Common myeloid progenitor, CD34-positive (primary cell): ENCODE results near the gene TMEM127.

ENCODE experiments used
- CTCF ChIA-PET: fragments of 350-600 bp; sonication (Branson Sonifier 250); formaldehyde crosslinking; loops from one replicate; lab custom pipeline; 2021; ENCODE audit warnings: antibody characterized with exemption; lab: Charles Lee
- POLR2A ChIA-PET: fragments of 350-600 bp; sonication (Branson Sonifier 250); formaldehyde crosslinking; loops from one replicate; lab custom pipeline; 2021; ENCODE audit warnings: antibody characterized with exemption; lab: Charles Lee
- DNase-seq, 3 donors: peaks; one replicate each; pipeline versions ENCODE4 v3.0.0 to v3.0.0-alpha.2; 2013
- H3K27ac ChIP-seq, 2 experiments: 1 replicate in 1 of 2; 2 replicates in 1 of 2; pipeline ENCODE4 v1.7.0; 2013; ENCODE audit warnings: inconsistent platforms in 2 of 2, low read length in 2 of 2, mild to moderate bottlenecking in 2 of 2, low read depth in 1 of 2, moderate library complexity in 1 of 2; ENCODE audit not compliant: severe bottlenecking in 2 of 2, insufficient read depth in 1 of 2, poor library complexity in 1 of 2
- H3K27me3 ChIP-seq, 5 experiments: replicated peaks in 2 of 5; 1 replicate in 3 of 5; 2 replicates in 2 of 5; pipeline versions ENCODE4 v1.6.1 to v1.7.0; 2013; ENCODE audit warnings: low read length in 4 of 5, mild to moderate bottlenecking in 2 of 5, moderate library complexity in 2 of 5, inconsistent platforms in 1 of 5; ENCODE audit not compliant: insufficient read depth in 5 of 5, control insufficient read depth in 4 of 5
- H3K36me3 ChIP-seq, 4 experiments: 1 replicate in 2 of 4; 2 replicates in 2 of 4; pipeline versions ENCODE4 v1.6.1 to v1.7.0; 2013; ENCODE audit warnings: low read length in 3 of 4, control low read depth in 1 of 4, mild to moderate bottlenecking in 1 of 4; ENCODE audit not compliant: control insufficient read depth in 4 of 4, insufficient read depth in 4 of 4
- H3K4me1 ChIP-seq, 4 experiments: 1 replicate in 3 of 4; 2 replicates in 1 of 4; pipeline versions ENCODE4 v1.6.1 to v1.7.1; 2013; ENCODE audit warnings: low read length in 3 of 4, mild to moderate bottlenecking in 3 of 4, control low read depth in 1 of 4, inconsistent platforms in 1 of 4, moderate library complexity in 1 of 4; ENCODE audit not compliant: control insufficient read depth in 4 of 4, insufficient read depth in 4 of 4; ENCODE audit errors: control extremely low read depth in 1 of 4
- H3K4me3 ChIP-seq, 7 experiments: 1 replicate in 4 of 7; 2 replicates in 3 of 7; pipeline versions ENCODE4 v1.5.1 to v1.7.0; 2013; ENCODE audit warnings: mild to moderate bottlenecking in 7 of 7, low read length in 6 of 7, moderate library complexity in 6 of 7, inconsistent platforms in 2 of 7, low read depth in 2 of 7, control low read depth in 1 of 7; ENCODE audit not compliant: insufficient read depth in 4 of 7, control insufficient read depth in 1 of 7; ENCODE audit errors: extremely low read depth in 1 of 7
- H3K9me3 ChIP-seq, 5 experiments: 1 replicate in 4 of 5; 2 replicates in 1 of 5; pipeline versions ENCODE4 v1.6.1 to v1.7.1; 2013; ENCODE audit warnings: low read length in 4 of 5, mild to moderate bottlenecking in 2 of 5, inconsistent platforms in 1 of 5, low read depth in 1 of 5, moderate library complexity in 1 of 5; ENCODE audit not compliant: control insufficient read depth in 4 of 5, insufficient read depth in 2 of 5; ENCODE audit errors: control extremely low read depth in 1 of 5
- WGBS: methylation state at CpG from one replicate; pipeline ENCODE4 v1.1.5; 2013; ENCODE audit not compliant: insufficient coverage; 5-methylcytosine and 5-hydroxymethylcytosine counted together

Gene TMEM127

DNA sequence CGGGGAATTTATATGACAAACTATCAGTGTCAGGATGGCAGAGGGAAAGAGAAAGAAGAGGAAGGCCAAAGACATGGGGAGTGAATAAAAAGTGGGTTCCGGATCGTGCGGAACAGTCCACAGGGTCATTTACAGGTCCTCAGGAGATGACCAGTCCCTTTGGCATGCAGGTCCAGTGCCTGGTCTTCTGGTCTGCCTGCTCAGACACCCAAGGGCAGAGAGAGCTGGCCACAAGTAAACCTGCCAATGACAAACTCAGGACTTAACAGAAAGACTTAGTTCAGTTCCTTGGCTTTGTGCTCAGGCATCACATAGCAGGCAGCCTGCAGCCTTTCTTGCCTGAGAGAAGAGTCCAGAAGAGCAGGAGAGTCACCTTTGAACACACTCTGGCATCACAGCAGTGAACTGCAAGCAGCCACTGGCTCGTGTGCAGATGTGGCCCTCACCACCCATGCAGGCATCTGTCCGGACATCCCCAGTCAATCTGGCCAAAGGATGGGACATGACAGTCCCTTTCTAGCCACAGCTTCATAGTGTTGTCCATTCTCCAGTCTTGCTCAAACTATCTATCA is 14.0 kb downstream of the TMEM127 start:
- Histone ChIP-seq H3K27me3 (no peaks in the 10 kb centered on the region), H3K27ac (peak overlapping the region in 1 of 2 experiments; percentile 7), H3K9me3 (no peaks in the 10 kb centered on the region), H3K4me1 (peaks cover 10 to 48% (median 39%) of the 10 kb centered on the region in 4 experiments), H3K36me3 (peaks cover 6 to 54% (median 29%) of the 10 kb centered on the region in 4 experiments), H3K4me3 (no peak overlapping the region)
- ChIA-PET CTCF (interaction anchor here (0.8 to 5.9 kb wide), 3 partner anchors 9 to 14 kb away, joined by 3 to 59 read pairs (median 5); partner anchors contain the start of genes CIAO1 and TMEM127), POLR2A (no interaction called here)
- DNase-seq = peak in 1 of 3 donors; percentile 27
- 100% methylated on average over 5 of the region's 6 CpGs for WGBS

DNA sequence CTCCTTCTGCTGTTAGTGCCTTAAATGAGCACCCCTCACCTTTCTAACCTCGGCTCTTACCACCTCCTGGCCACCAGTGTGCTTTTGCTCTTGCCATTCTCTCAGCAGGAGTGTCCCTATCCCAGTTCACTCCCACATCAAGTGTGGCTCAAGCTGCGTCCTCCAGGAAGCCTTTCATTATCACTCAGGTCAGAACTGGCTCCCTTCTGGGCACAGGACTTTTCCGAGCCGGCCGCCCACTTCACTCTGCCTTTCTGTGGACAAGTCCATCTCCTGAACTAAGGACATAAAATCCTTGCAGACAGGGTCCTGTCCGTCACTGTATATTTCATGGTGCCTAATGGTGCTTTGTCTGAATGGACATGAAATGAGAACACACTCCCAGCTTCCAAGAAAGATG is 15.6 kb downstream of the TMEM127 start:
- DNase-seq = no peak
- 85% methylated on average over 4 of the region's 6 CpGs for WGBS
- Histone ChIP-seq H3K9me3 (peaks cover 0 to 7% (median 0%) of the 10 kb centered on the region in 5 experiments), H3K4me1 (peaks cover 4 to 38% (median 29%) of the 10 kb centered on the region in 4 experiments), H3K27me3 (no peaks in the 10 kb centered on the region), H3K36me3 (peaks cover 6 to 56% (median 30%) of the 10 kb centered on the region in 4 experiments), H3K4me3 (no peak overlapping the region), H3K27ac (no peak overlapping the region)
- POLR2A ChIA-PET = no interaction called here
- CTCF ChIA-PET = interaction anchor here (0.7 to 1.4 kb wide), 3 partner anchors 10 to 16 kb away, joined by 3 to 6 read pairs (median 5); no protein-coding TSS in a partner anchor

DNA sequence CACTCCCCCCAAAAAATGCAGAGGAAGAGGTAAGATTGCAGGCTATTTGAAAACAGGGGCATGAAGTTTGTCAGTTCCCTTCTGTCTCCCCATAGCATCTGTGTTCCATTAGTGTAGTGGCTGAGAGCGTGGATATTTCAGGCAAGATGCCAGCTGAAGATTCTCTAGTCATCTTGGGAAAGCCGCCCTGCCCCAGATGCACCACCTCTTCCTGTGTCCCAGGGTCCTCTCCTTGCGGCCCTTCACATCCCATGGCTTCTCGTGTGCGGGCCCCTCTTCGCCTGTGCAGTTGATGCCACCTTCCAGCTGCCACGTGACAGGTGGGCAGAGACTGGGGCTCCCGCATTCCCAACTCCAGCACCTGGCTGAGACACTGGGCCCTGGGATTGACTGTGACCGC is 16.1 kb downstream of the TMEM127 start:
- Histone ChIP-seq H3K27me3 (no peaks in the 10 kb centered on the region), H3K27ac (no peak overlapping the region), H3K4me1 (peaks cover 0 to 32% (median 23%) of the 10 kb centered on the region in 4 experiments), H3K4me3 (no peak overlapping the region), H3K9me3 (peaks cover 0 to 7% (median 0%) of the 10 kb centered on the region in 5 experiments), H3K36me3 (peaks cover 6 to 51% (median 30%) of the 10 kb centered on the region in 4 experiments)
- CTCF ChIA-PET = no interaction called here
- no peak for DNase-seq
- POLR2A ChIA-PET = no interaction called here
- WGBS = 99% methylated on average over 8 of the region's 9 CpGs

DNA sequence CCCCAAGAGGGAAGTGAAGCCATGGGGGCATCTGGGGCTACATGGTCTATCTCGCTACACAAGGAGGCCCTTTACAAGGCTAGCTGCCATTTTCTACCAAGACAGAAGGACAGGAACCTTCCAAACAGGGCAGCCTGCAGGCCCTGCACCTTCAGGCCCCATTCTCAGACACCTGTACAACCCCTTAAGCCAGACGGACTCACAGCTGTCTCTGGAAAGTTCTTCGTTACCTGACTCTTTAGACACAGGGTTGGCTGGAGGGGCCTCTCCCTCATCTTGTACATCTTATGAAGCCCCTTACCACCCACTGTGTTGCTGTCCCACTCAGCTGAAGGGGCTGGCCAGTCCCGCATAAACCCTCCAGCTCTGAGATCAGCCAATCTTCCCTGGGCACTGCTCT is 17.2 kb downstream of the TMEM127 start:
- no peak overlapping the region for H3K27ac ChIP-seq
- H3K9me3 ChIP-seq = peaks cover 0 to 7% (median 0%) of the 10 kb centered on the region in 5 experiments
- ChIA-PET POLR2A (no interaction called here), CTCF (interaction anchor here (1.0 kb wide), 1 partner anchor 11 kb away, joined by 4 read pairs; no protein-coding TSS in a partner anchor)
- no peak overlapping the region for H3K4me3 ChIP-seq
- H3K36me3 ChIP-seq = peaks cover 6 to 41% (median 24%) of the 10 kb centered on the region in 4 experiments
- 97% methylated on average over 3 of the region's 4 CpGs for WGBS
- H3K4me1 ChIP-seq = peaks cover 0 to 22% (median 15%) of the 10 kb centered on the region in 4 experiments
- H3K27me3 ChIP-seq = no peaks in the 10 kb centered on the region
- no peak for DNase-seq

- no peaks in the 10 kb centered on the region for H3K27me3 ChIP-seq
- ChIA-PET POLR2A (no interaction called here), CTCF (no interaction called here)
- peaks cover 5 to 33% (median 17%) of the 10 kb centered on the region in 4 experiments for H3K36me3 ChIP-seq
- H3K27ac ChIP-seq = no peak overlapping the region
- peaks cover 0 to 23% (median 16%) of the 10 kb centered on the region in 4 experiments for H3K4me1 ChIP-seq
- peaks cover 0 to 7% (median 0%) of the 10 kb centered on the region in 5 experiments for H3K9me3 ChIP-seq
- WGBS = 100% methylated on average over 1 of the region's 5 CpGs
- DNase-seq = no peak
- H3K4me3 ChIP-seq = no peak overlapping the region
Measured at GRCh38 chr2:96247896-96248295, 17.9 kb downstream of the TMEM127 start.

DNA sequence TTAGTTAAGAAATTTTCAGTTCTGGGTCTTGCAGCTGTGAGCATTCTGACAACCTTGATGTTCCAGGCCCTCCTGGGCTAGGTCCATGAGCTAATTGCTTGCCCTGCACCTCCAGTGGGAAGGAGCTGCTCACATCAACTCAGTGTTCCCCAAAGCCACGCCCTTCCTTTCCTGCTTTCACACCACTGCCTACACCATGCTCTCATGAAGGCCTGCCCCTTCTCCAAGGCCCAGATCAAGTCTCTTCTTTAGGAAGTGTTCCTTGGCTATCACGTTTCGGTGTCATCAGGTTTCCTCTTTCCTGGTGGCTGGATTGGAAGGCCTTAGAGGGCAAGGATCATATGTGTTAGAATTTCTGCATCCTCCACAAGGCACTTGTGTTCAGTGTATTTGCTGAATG is 18.8 kb downstream of the TMEM127 start:
- Histone ChIP-seq H3K27ac (peak overlapping the region in 1 of 2 experiments; percentile 52), H3K27me3 (no peaks in the 10 kb centered on the region), H3K36me3 (peaks cover 3 to 24% (median 10%) of the 10 kb centered on the region in 4 experiments), H3K4me1 (peaks cover 2 to 32% (median 24%) of the 10 kb centered on the region in 4 experiments), H3K4me3 (no peak overlapping the region), H3K9me3 (peaks cover 0 to 7% (median 0%) of the 10 kb centered on the region in 5 experiments)
- ChIA-PET POLR2A (no interaction called here), CTCF (interaction anchor here (0.9 to 1.4 kb wide), 3 partner anchors 16 to 46 kb away, joined by 4 to 5 read pairs (median 4); no protein-coding TSS in a partner anchor)
- WGBS = 20% methylated on average over 1 of the region's 3 CpGs
- DNase-seq = no peak
